Upper lobe of right lung (tissue), 1 donor: ENCODE results near the gene ZC3H8. TPM values are rescaled to one million over a fixed set of nuclear protein-coding genes. Genes with fewer than 3 reads are reported as not detected.
"Not testable (repeated sequence)": the region's sequence is repeated elsewhere in the genome, so short reads cannot be mapped to it uniquely, and the experiment has no call there.

Experiments
- ATAC-seq: fragments of 200-7000 bp; cut with Tn5 transposase; one replicate; pipeline ENCODE4 v1.9.1; 2020; ENCODE audit warnings: mild to moderate bottlenecking, moderate library complexity
- DNase-seq: peaks from one replicate; pipeline ENCODE4 v3.0.0-alpha.2; 2020
- H3K27ac ChIP-seq: fragments of 200-600 bp; one replicate; pipeline ENCODE4 v1.8.0; 2022
- H3K27me3 ChIP-seq: fragments of 200-600 bp; one replicate; pipeline ENCODE4 v1.8.0; 2022; ENCODE audit warnings: mild to moderate bottlenecking
- H3K36me3 ChIP-seq: fragments of 200-600 bp; one replicate; pipeline ENCODE4 v1.8.0; 2022
- H3K4me1 ChIP-seq: fragments of 200-600 bp; one replicate; pipeline ENCODE4 v1.8.0; 2022
- H3K4me3 ChIP-seq: fragments of 200-600 bp; one replicate; pipeline ENCODE4 v1.8.0; 2022; ENCODE audit warnings: mild to moderate bottlenecking
- H3K9me3 ChIP-seq: fragments of 200-600 bp; one replicate; pipeline ENCODE4 v1.8.0; 2022
- intact Hi-C: fragments of 100-400 bp; cut with DNase I; formaldehyde crosslinking; loops from one replicate; pipeline ENCODE4 v1.11.0; 2022
- total RNA-seq: library from RNA; stranded (reverse); fragmentation: NEBNext Ultra II Directional; extraction: Animal tissue kit (Norgen Biotek cat#: 25700); gene quantifications from one replicate; pipeline ENCODE4 v1.2.1, GENCODE V29; 2021
- TF ChIP-seq, protein P1 (sequence below): fragments of 200-600 bp; IDR thresholded peaks from one replicate; pipeline ENCODE4 v1.8.0; 2022; ENCODE audit warnings: antibody characterized with exemption
- donor health status: DM: no; HTN: yes; CAD: no; lungs with severe emphysema.

The ZC3H8 gene
- total RNA-seq, 1 donor from 2014 or later = 5.2 TPM

DNA sequence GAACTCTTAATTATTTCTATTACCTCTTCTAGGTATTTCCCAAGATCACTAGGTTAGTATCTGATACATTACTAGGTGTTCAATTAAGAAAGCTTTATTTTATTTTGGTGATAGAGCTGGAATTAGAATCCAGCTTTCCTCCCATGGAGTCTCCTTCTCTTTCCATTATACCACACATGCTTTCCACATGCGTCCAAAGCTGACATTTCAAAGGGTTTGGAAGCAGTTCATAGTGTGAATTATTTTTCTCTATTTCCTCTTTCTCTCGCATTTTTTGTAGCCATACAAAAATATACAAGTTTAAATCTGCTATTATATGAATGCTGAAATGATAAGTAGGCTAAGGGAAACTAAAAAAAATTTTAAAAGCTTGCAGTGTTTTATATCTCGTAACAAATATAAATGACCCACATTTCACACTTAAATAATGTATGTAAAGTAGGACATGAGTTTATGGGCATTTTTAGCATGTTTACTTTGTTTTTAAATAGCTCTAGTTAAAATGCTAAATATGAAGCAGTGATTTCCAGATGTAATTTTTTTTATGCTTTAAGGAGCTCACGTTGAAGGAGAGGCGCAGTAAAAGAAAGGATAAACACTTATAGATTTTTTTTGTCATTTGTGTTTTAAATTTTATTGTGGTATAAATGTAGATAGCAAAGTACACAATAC, 40.7 kb upstream of the ZC3H8 start:
- ATAC-seq = no peak
- Histone ChIP-seq H3K27ac (no peak overlapping the region), H3K4me1 (no peaks in the 10 kb centered on the region), H3K36me3 (no peaks in the 10 kb centered on the region), H3K4me3 (no peak overlapping the region), H3K9me3 (no peaks in the 10 kb centered on the region), H3K27me3 (no peaks in the 10 kb centered on the region)
- no peak for DNase-seq
- intact Hi-C loops = no loop called here
- TF ChIP-seq, protein P1, sequence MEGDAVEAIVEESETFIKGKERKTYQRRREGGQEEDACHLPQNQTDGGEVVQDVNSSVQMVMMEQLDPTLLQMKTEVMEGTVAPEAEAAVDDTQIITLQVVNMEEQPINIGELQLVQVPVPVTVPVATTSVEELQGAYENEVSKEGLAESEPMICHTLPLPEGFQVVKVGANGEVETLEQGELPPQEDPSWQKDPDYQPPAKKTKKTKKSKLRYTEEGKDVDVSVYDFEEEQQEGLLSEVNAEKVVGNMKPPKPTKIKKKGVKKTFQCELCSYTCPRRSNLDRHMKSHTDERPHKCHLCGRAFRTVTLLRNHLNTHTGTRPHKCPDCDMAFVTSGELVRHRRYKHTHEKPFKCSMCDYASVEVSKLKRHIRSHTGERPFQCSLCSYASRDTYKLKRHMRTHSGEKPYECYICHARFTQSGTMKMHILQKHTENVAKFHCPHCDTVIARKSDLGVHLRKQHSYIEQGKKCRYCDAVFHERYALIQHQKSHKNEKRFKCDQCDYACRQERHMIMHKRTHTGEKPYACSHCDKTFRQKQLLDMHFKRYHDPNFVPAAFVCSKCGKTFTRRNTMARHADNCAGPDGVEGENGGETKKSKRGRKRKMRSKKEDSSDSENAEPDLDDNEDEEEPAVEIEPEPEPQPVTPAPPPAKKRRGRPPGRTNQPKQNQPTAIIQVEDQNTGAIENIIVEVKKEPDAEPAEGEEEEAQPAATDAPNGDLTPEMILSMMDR = no peak

DNA sequence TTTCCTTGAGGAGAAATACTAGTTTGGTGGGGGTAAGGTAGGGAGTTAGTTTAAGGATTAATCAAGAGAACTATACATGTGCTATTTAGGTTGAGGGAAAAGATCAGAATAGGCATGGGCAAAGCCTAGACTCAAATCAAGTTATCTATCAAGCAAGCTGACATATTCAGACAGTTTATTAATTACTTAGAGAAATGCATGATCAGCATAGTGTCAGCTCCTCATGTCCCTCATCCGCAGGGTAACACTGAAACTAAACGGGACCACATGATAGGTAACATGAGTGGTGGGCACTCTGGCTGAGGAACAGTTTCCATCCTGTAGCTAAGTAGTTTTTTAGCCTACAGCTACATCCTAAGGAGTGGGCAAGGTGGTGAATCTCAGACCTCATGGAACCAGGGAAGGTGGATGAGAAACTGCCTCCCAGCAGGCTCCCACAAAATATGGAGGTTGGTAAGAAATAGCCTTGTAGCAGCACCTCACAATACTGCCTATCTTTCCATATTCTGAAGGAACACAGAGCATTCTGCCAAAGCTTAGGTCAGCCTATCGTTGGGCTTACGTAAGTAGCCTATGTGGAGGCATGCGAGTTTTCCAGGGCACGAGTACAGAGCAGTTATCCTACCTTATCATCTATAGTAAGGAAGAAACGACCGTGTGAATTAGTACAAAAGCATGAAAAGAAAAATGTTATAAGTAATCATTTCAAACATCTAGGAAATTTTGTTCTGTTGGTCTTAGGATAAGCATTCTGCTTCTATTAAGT, 39.0 kb upstream of the ZC3H8 start:
- Histone ChIP-seq H3K9me3 (no peaks in the 10 kb centered on the region), H3K4me3 (no peak overlapping the region), H3K36me3 (no peaks in the 10 kb centered on the region), H3K27ac (no peak overlapping the region), H3K27me3 (no peaks in the 10 kb centered on the region), H3K4me1 (no peaks in the 10 kb centered on the region)
- ATAC-seq (no peak), DNase-seq (no peak)
- TF ChIP-seq, protein P1 = no peak
- intact Hi-C loops = no loop called here

DNA sequence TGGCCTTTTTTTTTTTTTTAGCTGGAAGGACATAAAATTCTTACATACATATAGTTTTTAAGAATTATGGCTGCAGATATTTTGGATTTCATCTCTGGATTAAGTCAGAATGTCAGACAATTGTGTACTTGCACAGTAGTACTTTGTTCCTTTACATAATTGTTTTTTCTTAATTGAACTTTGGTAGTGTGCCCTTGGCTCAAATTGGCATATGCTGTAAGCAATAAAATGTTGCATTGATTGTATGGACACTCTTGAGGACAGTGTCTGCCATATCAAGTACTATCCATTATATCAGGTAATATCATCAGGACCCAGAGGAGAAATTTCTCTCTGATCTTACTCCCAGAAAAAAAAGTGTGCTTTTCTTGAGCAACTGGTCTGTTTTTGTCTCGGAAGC, 35.8 kb upstream of the ZC3H8 start:
- DNase-seq (no peak), ATAC-seq (no peak)
- Histone ChIP-seq H3K36me3 (no peaks in the 10 kb centered on the region), H3K4me1 (no peaks in the 10 kb centered on the region), H3K9me3 (no peaks in the 10 kb centered on the region), H3K4me3 (no peak overlapping the region), H3K27me3 (no peaks in the 10 kb centered on the region), H3K27ac (no peak overlapping the region)
- intact Hi-C loops = no loop called here
- TF ChIP-seq, protein P1 = no peak

DNA sequence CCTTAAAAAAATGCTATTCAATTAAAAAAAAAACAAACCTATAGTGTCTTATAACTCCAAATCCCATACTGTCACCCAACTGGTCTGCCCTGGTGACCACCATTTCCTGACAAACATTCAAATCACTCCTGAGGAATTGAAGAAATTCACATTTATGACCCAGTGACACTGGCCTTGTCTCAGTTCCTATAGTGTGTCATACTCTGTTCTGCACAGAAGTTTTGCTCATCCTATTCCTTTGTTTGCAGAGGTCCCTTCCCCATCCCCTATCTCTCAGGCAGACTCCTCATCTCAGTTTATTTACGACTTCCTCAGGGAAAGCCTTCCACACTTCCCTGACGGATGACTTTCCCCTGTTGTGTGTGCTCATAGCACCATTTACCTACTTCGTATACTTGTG, 35.2 kb upstream of the ZC3H8 start:
- DNase-seq (no peak), ATAC-seq (no peak)
- Histone ChIP-seq H3K4me3 (no peak overlapping the region), H3K9me3 (no peaks in the 10 kb centered on the region), H3K27me3 (no peaks in the 10 kb centered on the region), H3K27ac (no peak overlapping the region), H3K4me1 (no peaks in the 10 kb centered on the region), H3K36me3 (no peaks in the 10 kb centered on the region)
- TF ChIP-seq, protein P1 = no peak
- intact Hi-C loops = no loop called here

DNA sequence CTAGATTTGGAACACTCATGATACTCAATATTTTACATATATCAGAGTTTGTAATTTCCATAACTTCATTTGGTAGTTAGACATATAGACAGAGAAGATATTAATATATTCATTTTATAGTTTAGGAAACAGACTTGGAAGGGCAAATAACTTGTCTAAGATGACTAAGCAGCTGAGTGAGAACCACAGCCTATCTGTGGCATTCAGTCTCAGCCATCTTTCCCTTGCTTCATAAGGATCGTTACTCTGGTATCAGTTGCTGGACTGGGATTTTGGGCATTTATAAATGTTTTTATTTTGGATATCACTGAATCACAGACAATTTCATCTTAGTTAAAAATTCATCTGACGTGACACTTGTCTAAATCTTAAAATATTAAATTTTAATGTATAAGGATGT, 28.7 kb upstream of the ZC3H8 start:
- H3K27ac ChIP-seq, H3K9me3 ChIP-seq, H3K36me3 ChIP-seq, H3K4me3 ChIP-seq, H3K27me3 ChIP-seq, ATAC-seq, intact Hi-C loops, H3K4me1 ChIP-seq, DNase-seq: not testable (repeated sequence)

DNA sequence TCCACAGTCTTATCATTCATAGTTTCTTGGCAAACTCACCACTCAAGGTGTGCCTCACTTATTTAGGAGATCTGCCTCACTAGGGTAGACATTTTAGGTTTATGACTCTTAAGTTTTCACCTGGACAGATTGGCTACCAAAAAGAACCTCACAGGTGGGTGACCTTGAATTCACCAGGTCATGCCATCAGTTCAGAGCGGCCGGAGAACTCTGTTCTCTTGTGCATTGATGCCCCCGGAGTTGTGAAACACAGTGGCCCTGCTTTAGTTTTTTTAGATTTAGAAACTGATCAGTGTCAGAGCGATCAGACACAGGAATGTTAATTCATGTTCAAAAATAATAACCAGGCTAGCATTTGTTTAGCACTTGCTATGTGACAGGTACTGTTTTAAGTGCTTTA, 27.2 kb upstream of the ZC3H8 start:
- H3K27me3 ChIP-seq, H3K36me3 ChIP-seq, DNase-seq, intact Hi-C loops, H3K4me3 ChIP-seq, ATAC-seq, H3K4me1 ChIP-seq, H3K27ac ChIP-seq, H3K9me3 ChIP-seq: not testable (repeated sequence)
